Measurements from ENCODE around the gene MAGEB1. TPM values are rescaled to one million over a fixed set of nuclear protein-coding genes. Genes with fewer than 3 reads are reported as not detected.

Gene MAGEB1
- polyA plus RNA-seq, 4 donors: not detected

- DNase-seq (ENCODE audit: low read depth in 4 of 4, low spot score in 2 of 4): no peak
These were observed 36.7 kb downstream of the MAGEB1 start for GRCh38 chrX:30283456-30284200.

- DNase-seq (ENCODE audit: low read depth in 4 of 4, low spot score in 2 of 4): no peak
These were observed 49.7 kb downstream of the MAGEB1 start for GRCh38 chrX:30296408-30297254.

GRCh38 chrX:30301208-30301607, 54.3 kb downstream of the MAGEB1 start:
- no peak for DNase-seq (ENCODE audit: low read depth in 4 of 4, low spot score in 2 of 4)

Other genes with a start within 250 kb of the MAGEB1 start
- not detected for gene MAGEB2, start 31.6 kb upstream of the MAGEB1 start, polyA plus RNA-seq (ENCODE audit: insufficient read length in 4 of 4)
- not detected for gene MAGEB3, start 16.5 kb upstream of the MAGEB1 start, polyA plus RNA-seq (ENCODE audit: insufficient read length in 4 of 4)
- not detected for gene MAGEB4, start 5.1 kb upstream of the MAGEB1 start, polyA plus RNA-seq (ENCODE audit: insufficient read length in 4 of 4)
- under 1 TPM; 0.08 to 0.47 (median 0.14) TPM for gene NR0B1, start 62.2 kb downstream of the MAGEB1 start, polyA plus RNA-seq (ENCODE audit: insufficient read length in 4 of 4)

Data from left renal cortex interstitium (tissue), 4 donors.